ENCODE data around the gene PDIK1L.

PDIK1L gene

GRCh38 chr1:26160527-26161414 lies 49.1 kb downstream of the PDIK1L start:
- H3K4me3 ChIP-seq (ENCODE audit: low read depth, low read length): no peak overlapping the region
- TF ChIP-seq CTCF (IDR thresholded peaks at IDR 0.05; ENCODE audit: borderline replicate concordance, insufficient read depth, low read depth, low read length): no peak

- H3K4me3 ChIP-seq (ENCODE audit: low read depth, low read length): no peak overlapping the region
- no peak for TF ChIP-seq CTCF (IDR thresholded peaks at IDR 0.05; ENCODE audit: borderline replicate concordance, insufficient read depth, low read depth, low read length)
Measured at GRCh38 chr1:26161415-26162219, 50.0 kb downstream of the PDIK1L start.

GRCh38 chr1:26162220-26162709 lies 50.6 kb downstream of the PDIK1L start:
- no peak for TF ChIP-seq CTCF (IDR thresholded peaks at IDR 0.05; ENCODE audit: borderline replicate concordance, insufficient read depth, low read depth, low read length)

GRCh38 chr1:26163684-26164035 lies 52.0 kb downstream of the PDIK1L start:
- TF ChIP-seq CTCF (IDR thresholded peaks at IDR 0.05; ENCODE audit: borderline replicate concordance, insufficient read depth, low read depth, low read length): no peak
- no peak overlapping the region for H3K4me3 ChIP-seq (ENCODE audit: low read depth, low read length)

More at GRCh38 chr1:26162220-26162709, 50.6 kb downstream of the PDIK1L start:
- H3K4me3 ChIP-seq (ENCODE audit: low read depth, low read length): no peak overlapping the region

- peak; percentile 78 for TF ChIP-seq CTCF (IDR thresholded peaks at IDR 0.05; ENCODE audit: borderline replicate concordance, insufficient read depth, low read depth, low read length)
- H3K4me3 ChIP-seq (ENCODE audit: low read depth, low read length): no peak overlapping the region
Measured at GRCh38 chr1:26164036-26164860, 52.6 kb downstream of the PDIK1L start.

GRCh38 chr1:26164861-26165842 lies 53.5 kb downstream of the PDIK1L start:
- no peak for TF ChIP-seq CTCF (IDR thresholded peaks at IDR 0.05; ENCODE audit: borderline replicate concordance, insufficient read depth, low read depth, low read length)
- no peak overlapping the region for H3K4me3 ChIP-seq (ENCODE audit: low read depth, low read length)
